HUES64 (cell line): Measurements from ENCODE around the gene PCDHAC2. TPM values are rescaled to one million over a fixed set of nuclear protein-coding genes. Genes with fewer than 3 reads are reported as not detected.

Source experiments
- H3K27ac ChIP-seq: 2 replicates; pipeline ENCODE4 v1.7.0; 2013; ENCODE audit warnings: low read depth, low read length, inconsistent platforms
- H3K27me3 ChIP-seq: 2 replicates; pipeline ENCODE4 v1.6.1; 2013; ENCODE audit warnings: mild to moderate bottlenecking, low read length; ENCODE audit not compliant: insufficient read depth
- H3K36me3 ChIP-seq: 2 replicates; pipeline ENCODE4 v1.6.1; 2013; ENCODE audit warnings: mild to moderate bottlenecking, low read length; ENCODE audit not compliant: insufficient read depth
- H3K4me1 ChIP-seq: 2 replicates; pipeline ENCODE4 v1.6.1; 2013; ENCODE audit warnings: mild to moderate bottlenecking, low read length, moderate library complexity; ENCODE audit not compliant: insufficient read depth
- H3K4me3 ChIP-seq: 2 replicates; pipeline ENCODE4 v1.5.1; 2013; ENCODE audit warnings: mild to moderate bottlenecking, low read length, moderate library complexity
- H3K9ac ChIP-seq: 2 replicates; pipeline ENCODE4 v1.6.1; 2013; ENCODE audit warnings: mild to moderate bottlenecking, low read depth, low read length
- H3K9me3 ChIP-seq: 2 replicates; pipeline ENCODE4 v1.6.1; 2013; ENCODE audit warnings: low read depth, low read length; ENCODE audit not compliant: insufficient read depth
- WGBS: fragments of 150-250, 120-280 bp; methylation state at CpG from one replicate; pipeline ENCODE4 v1.1.7; 2013; ENCODE audit warnings: missing lambda C conversion rate; 5-methylcytosine and 5-hydroxymethylcytosine counted together
- polyA plus RNA-seq, 2 experiments: library from polyadenylated mRNA; stranded (reverse); fragments of 50-300 nt; gene quantifications; one replicate each; pipeline ENCODE4 v1.2.3, GENCODE V29; 2013

The PCDHAC2 gene
- 2.9 TPM for polyA plus RNA-seq (2013, experiment 1 of 2)
- polyA plus RNA-seq (2013, experiment 2 of 2): 3.0 TPM

- H3K36me3 ChIP-seq: no peaks in the 10 kb centered on the region
- H3K27me3 ChIP-seq: peaks cover 48% of the 10 kb centered on the region
- peaks cover 35% of the 10 kb centered on the region for H3K4me1 ChIP-seq
- peak within 1 kb of the TSS; percentile 59 for H3K9ac ChIP-seq
- H3K4me3 ChIP-seq: peak within 1 kb of the TSS; percentile 77
- H3K27ac ChIP-seq: peak within 1 kb of the TSS; percentile 36; the same call in 1 of the 2 replicates
- WGBS: under 1% methylated on average over 80 of the region's 80 CpGs
- no peaks in the 10 kb centered on the region for H3K9me3 ChIP-seq
Observed at GRCh38 chr5:140966293-140967225, at the start of gene PCDHAC2. PCDHAC2 (plus strand) TSS chr5:140966476; CDS start chr5:140966767, 291 bp downstream.

- Histone ChIP-seq H3K36me3 (no peaks in the 10 kb centered on the region), H3K27ac (no peak overlapping the region), H3K27me3 (peaks cover 43% of the 10 kb centered on the region), H3K9me3 (no peaks in the 10 kb centered on the region), H3K4me3 (no peak overlapping the region), H3K4me1 (peaks cover 9% of the 10 kb centered on the region; the same call in 1 of the 2 replicates), H3K9ac (no peak overlapping the region)
- 92% methylated on average over 4 of the region's 4 CpGs for WGBS
Observed at GRCh38 chr5:140923601-140924000, 42.7 kb upstream of the PCDHAC2 start.

GRCh38 chr5:140925806-140926442 lies 40.4 kb upstream of the PCDHAC2 start, which contains the start of gene PCDHAC1:
PCDHAC1 (plus strand) TSS chr5:140926299; CDS start chr5:140926893, 594 bp downstream.
- Histone ChIP-seq H3K9ac (peak within 1 kb of the TSS; percentile 71), H3K4me1 (peaks cover 9% of the 10 kb centered on the region; the same call in 1 of the 2 replicates), H3K27me3 (peaks cover 50% of the 10 kb centered on the region), H3K4me3 (peak within 1 kb of the TSS; percentile 89), H3K27ac (peak within 1 kb of the TSS; percentile 71; the same call in 1 of the 2 replicates), H3K9me3 (no peaks in the 10 kb centered on the region), H3K36me3 (no peaks in the 10 kb centered on the region)
- 2% methylated on average over 40 of the region's 41 CpGs for WGBS

GRCh38 chr5:140926443-140927227 lies 39.6 kb upstream of the PCDHAC2 start:
- Histone ChIP-seq H3K9ac (peak overlapping the region; percentile 71), H3K9me3 (no peaks in the 10 kb centered on the region), H3K4me1 (peaks cover 9% of the 10 kb centered on the region; the same call in 1 of the 2 replicates), H3K27ac (peak overlapping the region; percentile 71; the same call in 1 of the 2 replicates), H3K4me3 (peak overlapping the region; percentile 89), H3K27me3 (peaks cover 50% of the 10 kb centered on the region), H3K36me3 (no peaks in the 10 kb centered on the region)
- 2% methylated on average over 74 of the region's 74 CpGs for WGBS

- Histone ChIP-seq H3K27ac (no peak overlapping the region), H3K9me3 (no peaks in the 10 kb centered on the region), H3K36me3 (no peaks in the 10 kb centered on the region), H3K4me3 (peak overlapping the region; percentile 89), H3K27me3 (peaks cover 50% of the 10 kb centered on the region), H3K4me1 (peaks cover 9% of the 10 kb centered on the region; the same call in 1 of the 2 replicates), H3K9ac (peak overlapping the region; percentile 59)
- WGBS: 44% methylated on average over 26 of the region's 26 CpGs
Observed at GRCh38 chr5:140927228-140927573, 39.1 kb upstream of the PCDHAC2 start.

GRCh38 chr5:140934964-140935606 lies 31.2 kb upstream of the PCDHAC2 start:
- Histone ChIP-seq H3K4me1 (no peaks in the 10 kb centered on the region), H3K27me3 (no peaks in the 10 kb centered on the region), H3K4me3 (no peak overlapping the region), H3K9me3 (no peaks in the 10 kb centered on the region), H3K9ac (no peak overlapping the region), H3K36me3 (no peaks in the 10 kb centered on the region), H3K27ac (no peak overlapping the region)
- WGBS: 95% methylated on average over 4 of the region's 4 CpGs

- WGBS: 70% methylated on average over 2 of the region's 2 CpGs
- Histone ChIP-seq H3K27ac (no peak overlapping the region), H3K36me3 (no peaks in the 10 kb centered on the region), H3K4me1 (no peaks in the 10 kb centered on the region), H3K4me3 (no peak overlapping the region), H3K27me3 (no peaks in the 10 kb centered on the region), H3K9ac (no peak overlapping the region), H3K9me3 (peaks cover 3% of the 10 kb centered on the region; the same call in 1 of the 2 replicates)
Observed at GRCh38 chr5:140946578-140946977, 19.7 kb upstream of the PCDHAC2 start.

GRCh38 chr5:140951636-140952035 lies 14.6 kb upstream of the PCDHAC2 start:
- Histone ChIP-seq H3K9me3 (no peaks in the 10 kb centered on the region), H3K36me3 (no peaks in the 10 kb centered on the region)
- 86% methylated on average over 6 of the region's 6 CpGs for WGBS

GRCh38 chr5:140953234-140953633 lies 13.0 kb upstream of the PCDHAC2 start:
- no peak overlapping the region for H3K4me3 ChIP-seq
- H3K9me3 ChIP-seq: no peaks in the 10 kb centered on the region
- H3K27me3 ChIP-seq: no peaks in the 10 kb centered on the region
- WGBS: 61% methylated on average over 2 of the region's 2 CpGs
- no peak overlapping the region for H3K9ac ChIP-seq
- H3K27ac ChIP-seq: no peak overlapping the region
- H3K36me3 ChIP-seq: no peaks in the 10 kb centered on the region
- no peaks in the 10 kb centered on the region for H3K4me1 ChIP-seq

More at GRCh38 chr5:140951636-140952035, 14.6 kb upstream of the PCDHAC2 start:
- H3K4me1 ChIP-seq: no peaks in the 10 kb centered on the region
- no peaks in the 10 kb centered on the region for H3K27me3 ChIP-seq
- no peak overlapping the region for H3K27ac ChIP-seq
- no peak overlapping the region for H3K4me3 ChIP-seq
- H3K9ac ChIP-seq: no peak overlapping the region

GRCh38 chr5:140962190-140962589 lies 4.1 kb upstream of the PCDHAC2 start:
- WGBS: 100% methylated on average over 1 of the region's 1 CpG

More at GRCh38 chr5:140962190-140962589, 4.1 kb upstream of the PCDHAC2 start:
- H3K27ac ChIP-seq: no peak overlapping the region
- H3K4me3 ChIP-seq: no peak overlapping the region
- no peaks in the 10 kb centered on the region for H3K9me3 ChIP-seq
- peaks cover 29% of the 10 kb centered on the region for H3K27me3 ChIP-seq
- H3K36me3 ChIP-seq: no peaks in the 10 kb centered on the region
- H3K4me1 ChIP-seq: peaks cover 18% of the 10 kb centered on the region
- no peak overlapping the region for H3K9ac ChIP-seq
